Colon (tissue), 2 donors: ENCODE measurements around the gene ABL1.

ENCODE experiments used
- FAIRE-seq: peaks from 2 replicates; lab custom pipeline; 2012; peaks lifted over from hg19 to GRCh38; lab: Jason Lieb, UNC
- donor health status: control.
- donor health status: control.

The ABL1 gene

GRCh38 chr9:130933114-130934046 is 98.3 kb downstream of the ABL1 start:
- FAIRE-seq: no peak

- no peak for FAIRE-seq
These were observed 99.2 kb downstream of the ABL1 start for GRCh38 chr9:130934246-130934645.

DNA sequence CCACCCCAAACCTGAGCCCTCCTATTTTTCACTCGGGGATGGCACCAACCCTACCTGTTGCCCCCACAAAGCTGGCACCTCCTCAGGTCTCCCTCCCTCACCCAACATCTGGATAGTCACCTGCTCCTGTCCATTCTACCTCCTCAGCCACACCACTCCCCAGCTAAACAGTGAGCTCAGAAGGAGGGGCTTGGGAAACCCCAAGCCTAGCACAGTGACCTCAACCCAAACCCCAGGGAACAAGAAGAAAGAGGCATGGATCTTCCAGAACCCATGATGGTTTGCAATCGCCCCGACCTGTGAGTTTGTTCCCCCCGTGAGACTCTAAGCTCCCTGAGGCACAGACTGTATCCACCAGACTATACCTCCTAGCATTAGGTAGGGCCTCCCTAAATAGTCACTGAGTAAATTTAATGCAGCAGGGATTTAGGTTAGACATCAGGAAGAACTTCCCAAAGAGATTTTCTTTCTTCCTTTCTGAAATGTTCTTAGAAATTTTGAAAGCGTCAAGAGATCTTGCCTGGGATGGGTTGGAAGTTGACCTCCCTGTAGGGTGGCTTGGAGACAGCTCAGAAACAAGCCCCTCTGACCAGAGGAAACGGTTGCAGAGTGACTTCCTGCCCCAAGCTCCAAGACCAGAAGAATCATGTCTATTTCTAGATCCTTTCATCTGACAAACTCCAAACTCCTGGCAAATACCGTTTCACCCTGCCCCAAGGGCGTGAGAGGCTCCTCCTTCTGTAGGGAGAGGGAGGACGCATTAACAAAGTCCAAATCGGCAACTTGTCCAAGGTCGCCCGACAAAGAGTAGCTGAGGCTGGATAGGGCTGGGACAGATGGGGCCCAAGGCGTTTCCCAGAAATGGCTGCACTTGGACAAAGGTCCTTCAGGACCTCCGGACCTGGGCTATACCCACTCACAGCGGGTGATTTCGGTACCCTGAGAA is 99.9 kb downstream of the ABL1 start:
- no peak for FAIRE-seq

GRCh38 chr9:130935648-130936271 is 100.7 kb downstream of the ABL1 start:
- FAIRE-seq: no peak

DNA sequence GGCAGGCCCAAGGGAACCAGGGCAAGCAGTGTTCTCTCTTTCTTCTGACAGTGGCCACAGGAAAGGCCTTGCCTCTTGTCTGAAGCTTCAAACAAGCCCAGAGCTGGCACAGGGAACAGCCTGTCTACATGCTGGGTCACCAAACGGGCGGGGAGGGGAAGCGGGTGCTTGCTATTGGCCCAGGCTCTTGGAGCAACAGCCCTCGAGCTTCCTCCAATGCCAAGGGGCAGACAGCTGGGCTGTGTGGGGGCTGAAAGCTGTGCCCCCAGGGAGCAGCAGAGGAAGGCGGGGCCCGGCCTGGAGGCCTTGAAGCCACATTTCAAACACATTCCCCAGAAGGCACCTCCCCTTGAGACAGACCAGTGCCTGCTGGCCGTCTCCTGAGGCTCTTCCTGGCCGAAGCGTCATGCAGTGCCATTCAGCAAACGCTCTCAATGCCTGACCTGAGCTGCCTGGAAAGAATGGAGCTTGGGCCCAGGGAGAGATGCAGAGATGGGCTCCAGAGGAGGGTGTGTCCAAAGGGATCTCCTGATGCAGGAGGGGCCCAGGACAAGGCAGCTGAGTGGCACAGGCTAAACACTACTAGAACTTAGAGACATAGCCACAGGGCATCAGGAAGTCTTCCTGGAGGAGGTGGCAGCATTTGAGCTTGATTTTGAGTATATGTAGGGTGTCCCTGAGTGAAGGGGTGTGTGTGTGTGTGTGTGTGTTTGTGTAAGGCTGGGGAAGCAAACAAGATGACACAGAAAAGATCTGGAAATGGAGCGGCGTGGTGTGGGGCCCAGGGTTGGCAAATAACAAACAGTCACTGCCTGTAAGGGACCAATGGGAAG is 101.4 kb downstream of the ABL1 start:
- FAIRE-seq: no peak
